Brain microvascular endothelial cell (primary cell): ENCODE results near the gene PIGN.

Source experiments
- DNase-seq: peaks from one replicate; pipeline ENCODE4 v3.0.0-alpha.2; 2020
- H3K27ac ChIP-seq: fragments of 250-450 bp; sonication (Bioruptor Pico); 2 replicates; pipeline ENCODE4 v1.5.1; 2020; ENCODE audit warnings: mild to moderate bottlenecking, moderate library complexity
- H3K27me3 ChIP-seq: fragments of 250-450 bp; sonication (Bioruptor Pico); replicated peaks from 2 replicates; pipeline ENCODE4 v1.5.1; 2020; ENCODE audit warnings: mild to moderate bottlenecking
- H3K36me3 ChIP-seq: fragments of 250-450 bp; sonication (Bioruptor Pico); replicated peaks from 2 replicates; pipeline ENCODE4 v1.5.1; 2020; ENCODE audit warnings: mild to moderate bottlenecking
- H3K4me3 ChIP-seq: 2 replicates; pipeline ENCODE4 v1.5.1; 2011; ENCODE audit warnings: low read depth, mild to moderate bottlenecking, control low read depth, low read length, moderate library complexity
- CTCF ChIP-seq: IDR thresholded peaks from 2 replicates; pipeline ENCODE4 v1.5.1; 2011; ENCODE audit warnings: low read depth, mild to moderate bottlenecking, moderate library complexity, low read length, control low read depth, inconsistent platforms; ENCODE audit errors: missing control alignments
- in situ Hi-C: cut with HindIII; loops from 2 replicates; pipeline ENCODE4 v1.10.0; 2017; ENCODE audit warnings: low sequenced_read_pairs, low pct_ligation_motif_present

Gene PIGN

DNA sequence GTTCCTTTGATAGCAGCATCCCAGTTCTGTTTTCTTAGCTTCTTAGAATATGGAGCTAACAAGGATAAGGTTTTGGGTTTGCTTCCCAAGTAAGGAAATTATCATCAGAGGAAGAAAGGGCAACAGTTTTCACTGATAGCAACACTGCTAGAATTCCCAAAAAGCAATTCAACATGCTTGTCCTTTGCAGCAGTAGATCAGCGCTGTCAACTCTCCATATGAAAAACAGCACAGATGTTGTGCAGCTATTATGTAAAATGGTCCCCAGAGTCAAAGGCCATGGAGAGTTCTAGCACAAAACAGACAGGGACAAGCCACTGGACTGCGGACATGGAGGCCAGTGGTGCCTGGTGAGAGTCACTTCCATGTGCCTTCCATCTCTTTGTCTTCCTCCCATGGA is 158.1 kb downstream of the PIGN start:
- no peak for DNase-seq
- no peak for TF ChIP-seq CTCF
- Histone ChIP-seq H3K27me3 (no peaks in the 10 kb centered on the region), H3K27ac (no peak overlapping the region), H3K36me3 (no peaks in the 10 kb centered on the region), H3K4me3 (no peak overlapping the region)
- in situ Hi-C loops = no loop called here

DNA sequence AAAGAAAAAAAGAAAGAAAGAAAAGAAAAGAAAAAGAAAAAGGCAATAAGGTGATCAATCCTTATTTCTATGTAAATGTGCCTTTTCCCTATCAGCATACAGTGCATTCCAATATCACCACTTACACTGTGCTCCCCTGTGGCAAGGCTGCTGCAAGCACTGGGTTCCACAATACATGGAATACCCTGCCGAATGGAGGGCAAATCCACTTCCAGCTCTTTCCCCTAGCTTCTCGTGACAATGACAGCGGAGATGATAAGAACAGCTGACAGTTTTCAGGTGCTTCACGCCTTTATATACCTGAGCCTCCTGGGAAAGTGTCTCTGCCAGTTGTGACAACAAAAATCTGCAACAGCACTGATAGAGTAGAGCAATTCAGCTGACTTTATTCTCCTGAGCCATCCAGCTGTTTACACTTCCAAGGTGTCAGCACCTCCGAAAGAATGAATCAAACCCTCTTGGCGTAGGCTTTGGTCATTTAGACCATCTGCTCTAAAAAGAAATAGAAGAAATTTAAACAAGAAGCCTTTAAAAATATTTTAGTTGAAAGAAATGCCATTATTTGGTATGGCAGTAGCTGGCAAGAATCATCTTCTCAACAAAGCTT is 158.8 kb downstream of the PIGN start:
- Histone ChIP-seq H3K27me3 (no peaks in the 10 kb centered on the region), H3K36me3 (no peaks in the 10 kb centered on the region), H3K27ac (no peak overlapping the region), H3K4me3 (no peak overlapping the region)
- in situ Hi-C loops = no loop called here
- no peak for TF ChIP-seq CTCF
- DNase-seq = no peak

GRCh38 chr18:62026586-62026985 is 160.3 kb downstream of the PIGN start:
- in situ Hi-C loops = no loop called here
- no peak for TF ChIP-seq CTCF
- Histone ChIP-seq H3K4me3 (no peak overlapping the region), H3K27ac (peak overlapping the region; percentile 25), H3K36me3 (no peaks in the 10 kb centered on the region), H3K27me3 (no peaks in the 10 kb centered on the region)
- peak; percentile 85 for DNase-seq

DNA sequence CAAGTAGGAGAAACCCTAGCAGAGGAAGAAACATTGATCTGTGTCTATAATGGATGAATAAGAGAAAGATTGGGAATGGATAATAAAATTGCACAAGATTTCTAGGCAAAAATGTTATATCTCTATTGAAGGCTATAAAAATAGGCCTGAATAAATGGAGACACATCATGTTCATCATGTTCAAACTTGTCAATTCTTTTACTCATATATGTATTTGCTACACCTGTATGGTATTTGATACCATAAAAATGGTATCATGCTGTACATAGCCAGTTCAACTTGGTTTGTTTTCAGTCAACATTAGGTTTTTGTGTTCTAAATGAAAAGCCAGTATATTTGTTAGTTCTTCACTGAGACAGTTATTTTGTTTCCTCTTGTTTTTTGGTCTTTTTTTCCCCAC is 161.9 kb downstream of the PIGN start:
- Histone ChIP-seq H3K27ac (no peak overlapping the region), H3K4me3 (no peak overlapping the region), H3K27me3 (no peaks in the 10 kb centered on the region), H3K36me3 (no peaks in the 10 kb centered on the region)
- TF ChIP-seq CTCF = no peak
- in situ Hi-C loops = no loop called here
- DNase-seq = no peak

DNA sequence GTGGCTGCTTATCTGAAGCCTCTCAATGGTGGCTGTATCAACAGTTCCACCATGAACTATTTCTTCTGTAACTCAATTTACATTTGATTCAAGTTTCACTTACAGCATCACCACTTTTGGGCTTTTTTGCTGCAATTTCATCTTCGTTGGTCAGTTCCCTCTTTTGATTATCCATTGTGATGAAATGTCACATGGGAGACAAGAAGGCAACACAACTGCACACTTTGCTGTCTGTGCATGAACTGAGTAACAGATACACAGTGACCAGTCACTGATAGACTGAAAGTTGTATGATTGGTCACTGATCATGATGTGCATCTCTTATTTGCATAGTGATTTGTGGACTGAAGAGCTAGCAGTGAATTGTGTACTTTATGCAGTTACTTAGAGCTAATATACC is 163.3 kb downstream of the PIGN start:
- no peak for DNase-seq
- no peak for TF ChIP-seq CTCF
- H3K4me3 ChIP-seq = no peak overlapping the region
- no peaks in the 10 kb centered on the region for H3K27me3 ChIP-seq
- H3K36me3 ChIP-seq = no peaks in the 10 kb centered on the region
- H3K27ac ChIP-seq = no peak overlapping the region
- in situ Hi-C loops = no loop called here

GRCh38 chr18:62018759-62019041 is 168.2 kb downstream of the PIGN start:
- TF ChIP-seq CTCF = no peak
- Histone ChIP-seq H3K36me3 (no peaks in the 10 kb centered on the region), H3K4me3 (no peak overlapping the region), H3K27me3 (no peaks in the 10 kb centered on the region), H3K27ac (no peak overlapping the region)
- DNase-seq = no peak
- in situ Hi-C loops = no loop called here
